ENCODE results near the gene SNX21. TPM values are rescaled to one million over a fixed set of nuclear protein-coding genes. Genes with fewer than 3 reads are reported as not detected.
A peak's percentile ranks its signal among the peaks of the same experiment; 100 is the strongest.
"Not testable (repeated sequence)": the region's sequence is repeated elsewhere in the genome, so short reads cannot be mapped to it uniquely, and the experiment has no call there.

The SNX21 gene
- 2.4 TPM for polyA plus RNA-seq

- H3K27ac Mint-ChIP-seq, result peak within 1 kb of the TSS in 1 of 3 donors; percentile 19
- peak within 1 kb of the TSS; percentile 74 to 95 (median 86) for H3K4me3 Mint-ChIP-seq
- peaks cover 3% of the 10 kb centered on the region for H3K27me3 Mint-ChIP-seq
- H3K9me3 Mint-ChIP-seq, result no peaks in the 10 kb centered on the region
- H3K36me3 Mint-ChIP-seq, result no peaks in the 10 kb centered on the region
- H3K4me1 Mint-ChIP-seq, result peaks cover 5 to 6% (median 6%) of the 10 kb centered on the region in 3 donors
Measured at GRCh38 chr20:45833030-45833882, at the start of gene SNX21. SNX21 (plus strand) TSS chr20:45833799; CDS start chr20:45833920, 121 bp downstream.

- Mint-ChIP-seq H3K27me3 (peaks cover 3% of the 10 kb centered on the region), H3K27ac (peak overlapping the region in 2 of 3 donors; percentile 40 to 53), H3K4me3 (peak overlapping the region in 3 of 4 donors; percentile 18 to 81 (median 80)), H3K36me3 (no peaks in the 10 kb centered on the region), H3K4me1 (peaks cover 19 to 29% (median 26%) of the 10 kb centered on the region in 3 donors), H3K9me3 (peaks cover 0 to 3% (median 0%) of the 10 kb centered on the region in 3 donors)
Measured at GRCh38 chr20:45788351-45788750, 45.2 kb upstream of the SNX21 start.

- H3K9me3 Mint-ChIP-seq, result no peaks in the 10 kb centered on the region
- peak overlapping the region; percentile 81 to 98 (median 94) for H3K4me3 Mint-ChIP-seq
- H3K27me3 Mint-ChIP-seq, result peaks cover 1% of the 10 kb centered on the region
- peaks cover 10 to 21% (median 18%) of the 10 kb centered on the region in 3 donors for H3K4me1 Mint-ChIP-seq
- peak overlapping the region; percentile 75 to 98 (median 93) for H3K27ac Mint-ChIP-seq
- peaks cover 4% of the 10 kb centered on the region for H3K36me3 Mint-ChIP-seq
Measured at GRCh38 chr20:45792317-45793118, 41.1 kb upstream of the SNX21 start.

- peaks cover 1% of the 10 kb centered on the region for H3K27me3 Mint-ChIP-seq
- no peak overlapping the region for H3K4me3 Mint-ChIP-seq
- no peaks in the 10 kb centered on the region for H3K9me3 Mint-ChIP-seq
- H3K4me1 Mint-ChIP-seq, result peaks cover 13 to 21% (median 17%) of the 10 kb centered on the region in 3 donors
- no peak overlapping the region for H3K27ac Mint-ChIP-seq
- H3K36me3 Mint-ChIP-seq, result peaks cover 4% of the 10 kb centered on the region
Measured at GRCh38 chr20:45796337-45797065, 37.1 kb upstream of the SNX21 start.

- not testable (repeated sequence) for H3K36me3 Mint-ChIP-seq, H3K27me3 Mint-ChIP-seq, H3K4me3 Mint-ChIP-seq, H3K27ac Mint-ChIP-seq, H3K9me3 Mint-ChIP-seq
- peaks cover 10 to 17% (median 13%) of the 10 kb centered on the region in 3 donors for H3K4me1 Mint-ChIP-seq
Measured at GRCh38 chr20:45797510-45797909, 36.1 kb upstream of the SNX21 start.

- not testable (repeated sequence) for H3K4me3 Mint-ChIP-seq, H3K27me3 Mint-ChIP-seq, H3K27ac Mint-ChIP-seq, H3K36me3 Mint-ChIP-seq, H3K9me3 Mint-ChIP-seq
- peaks cover 6 to 12% (median 9%) of the 10 kb centered on the region in 3 donors for H3K4me1 Mint-ChIP-seq
Measured at GRCh38 chr20:45797955-45798354, 35.6 kb upstream of the SNX21 start.

- Mint-ChIP-seq H3K27me3 (no peaks in the 10 kb centered on the region), H3K9me3 (no peaks in the 10 kb centered on the region), H3K4me3 (no peak overlapping the region), H3K4me1 (peaks cover 6 to 12% (median 9%) of the 10 kb centered on the region in 3 donors), H3K27ac (no peak overlapping the region), H3K36me3 (peaks cover 4% of the 10 kb centered on the region)
Measured at GRCh38 chr20:45798935-45799642, 34.5 kb upstream of the SNX21 start.

- no peaks in the 10 kb centered on the region for H3K27me3 Mint-ChIP-seq
- H3K27ac Mint-ChIP-seq, result no peak overlapping the region
- peaks cover 1% of the 10 kb centered on the region for H3K36me3 Mint-ChIP-seq
- H3K4me1 Mint-ChIP-seq, result peaks cover 6 to 9% (median 9%) of the 10 kb centered on the region in 3 donors
- no peaks in the 10 kb centered on the region for H3K9me3 Mint-ChIP-seq
- H3K4me3 Mint-ChIP-seq, result no peak overlapping the region
Measured at GRCh38 chr20:45801851-45802250, 31.7 kb upstream of the SNX21 start.

GRCh38 chr20:45810191-45810970 lies 23.2 kb upstream of the SNX21 start:
- Mint-ChIP-seq H3K9me3 (no peaks in the 10 kb centered on the region), H3K27me3 (no peaks in the 10 kb centered on the region), H3K36me3 (peaks cover 2% of the 10 kb centered on the region), H3K27ac (no peak overlapping the region), H3K4me3 (peak overlapping the region in 1 of 4 donors; percentile 28), H3K4me1 (peaks cover 0 to 8% (median 6%) of the 10 kb centered on the region in 3 donors)

- Mint-ChIP-seq H3K36me3 (peaks cover 2% of the 10 kb centered on the region), H3K27me3 (no peaks in the 10 kb centered on the region), H3K4me3 (peak within 1 kb of the TSS; percentile 68 to 94 (median 86)), H3K27ac (peak within 1 kb of the TSS; percentile 78 to 92 (median 84)), H3K9me3 (no peaks in the 10 kb centered on the region), H3K4me1 (peaks cover 0 to 8% (median 6%) of the 10 kb centered on the region in 3 donors)
Measured at GRCh38 chr20:45812157-45813005, 21.2 kb upstream of the SNX21 start, which contains the start of gene UBE2C. UBE2C (plus strand) TSS chr20:45812644; CDS start chr20:45812696, 52 bp downstream.

GRCh38 chr20:45813006-45813340 lies 20.6 kb upstream of the SNX21 start:
- Mint-ChIP-seq H3K9me3 (no peaks in the 10 kb centered on the region), H3K36me3 (peaks cover 2% of the 10 kb centered on the region), H3K27me3 (no peaks in the 10 kb centered on the region), H3K4me1 (peaks cover 0 to 8% (median 6%) of the 10 kb centered on the region in 3 donors), H3K4me3 (peak overlapping the region; percentile 68 to 94 (median 86)), H3K27ac (peak overlapping the region in 2 of 3 donors; percentile 53 to 65)

GRCh38 chr20:45813489-45813888 lies 20.1 kb upstream of the SNX21 start:
- Mint-ChIP-seq H3K27ac (peak overlapping the region in 2 of 3 donors; percentile 53 to 65), H3K4me1 (peaks cover 0 to 8% (median 6%) of the 10 kb centered on the region in 3 donors)

GRCh38 chr20:45814314-45814713 lies 19.3 kb upstream of the SNX21 start:
- no peaks in the 10 kb centered on the region for H3K36me3 Mint-ChIP-seq
- no peak overlapping the region for H3K27ac Mint-ChIP-seq
- H3K27me3 Mint-ChIP-seq, result no peaks in the 10 kb centered on the region
- no peak overlapping the region for H3K4me3 Mint-ChIP-seq
- no peaks in the 10 kb centered on the region for H3K9me3 Mint-ChIP-seq
- peaks cover 0 to 8% (median 6%) of the 10 kb centered on the region in 3 donors for H3K4me1 Mint-ChIP-seq

More at GRCh38 chr20:45813489-45813888, 20.1 kb upstream of the SNX21 start:
- peak overlapping the region; percentile 68 to 94 (median 86) for H3K4me3 Mint-ChIP-seq
- H3K36me3 Mint-ChIP-seq, result peaks cover 2% of the 10 kb centered on the region
- H3K9me3 Mint-ChIP-seq, result no peaks in the 10 kb centered on the region
- no peaks in the 10 kb centered on the region for H3K27me3 Mint-ChIP-seq

Data from IgD-negative memory B cell (primary cell).